ENCODE data around the gene SAPCD2.

The SAPCD2 gene

GRCh38 chr9:137082925-137083290 is 12.6 kb upstream of the SAPCD2 start:
- in situ Hi-C loops (cut with MboI; ENCODE audit: low sequenced_read_pairs), result no loop called here

- in situ Hi-C loops (cut with MboI; ENCODE audit: low sequenced_read_pairs), result no loop called here
Observed at GRCh38 chr9:137082222-137082924, 12.0 kb upstream of the SAPCD2 start.

- in situ Hi-C loops (cut with MboI; ENCODE audit: low sequenced_read_pairs), result no loop called here
Observed at GRCh38 chr9:137080260-137081122, 10.1 kb upstream of the SAPCD2 start.

GRCh38 chr9:137079401-137079787 is 9.0 kb upstream of the SAPCD2 start:
- in situ Hi-C loops (cut with MboI; ENCODE audit: low sequenced_read_pairs), result no loop called here

- in situ Hi-C loops (cut with MboI; ENCODE audit: low sequenced_read_pairs), result no loop called here
Observed at GRCh38 chr9:137078701-137079400, 8.5 kb upstream of the SAPCD2 start.

- in situ Hi-C loops (cut with MboI; ENCODE audit: low sequenced_read_pairs), result no loop called here
Observed at GRCh38 chr9:137077758-137078693, 7.7 kb upstream of the SAPCD2 start.

- in situ Hi-C loops (cut with MboI; ENCODE audit: low sequenced_read_pairs), result no loop called here
Observed at GRCh38 chr9:137077010-137077747, 6.8 kb upstream of the SAPCD2 start, which contains the start of gene UAP1L1. TSS of gene UAP1L1 (plus strand) at chr9:137077517. CDS start at chr9:137077533, 16 bp downstream.

- in situ Hi-C loops (cut with MboI; ENCODE audit: low sequenced_read_pairs), result no loop called here
Observed at GRCh38 chr9:137076636-137077009, 6.3 kb upstream of the SAPCD2 start.

- in situ Hi-C loops (cut with MboI; ENCODE audit: low sequenced_read_pairs), result no loop called here
Observed at GRCh38 chr9:137075275-137075775, 5.0 kb upstream of the SAPCD2 start.

- in situ Hi-C loops (cut with MboI; ENCODE audit: low sequenced_read_pairs), result no loop called here
Observed at GRCh38 chr9:137074657-137075274, 4.4 kb upstream of the SAPCD2 start.

GRCh38 chr9:137073992-137074399 is 3.6 kb upstream of the SAPCD2 start:
- in situ Hi-C loops (cut with MboI; ENCODE audit: low sequenced_read_pairs), result no loop called here

GRCh38 chr9:137071282-137071681 is 925 bp upstream of the SAPCD2 start:
- in situ Hi-C loops (cut with MboI; ENCODE audit: low sequenced_read_pairs), result no loop called here

GRCh38 chr9:137070906-137071275 is 534 bp upstream of the SAPCD2 start:
- in situ Hi-C loops (cut with MboI; ENCODE audit: low sequenced_read_pairs), result no loop called here

GRCh38 chr9:137069508-137070091 is 757 bp downstream of the SAPCD2 start:
- in situ Hi-C loops (cut with MboI; ENCODE audit: low sequenced_read_pairs), result no loop called here

GRCh38 chr9:137068539-137069507 is 1.5 kb downstream of the SAPCD2 start:
- in situ Hi-C loops (cut with MboI; ENCODE audit: low sequenced_read_pairs), result no loop called here

- in situ Hi-C loops (cut with MboI; ENCODE audit: low sequenced_read_pairs), result no loop called here
Observed at GRCh38 chr9:137067860-137068538, 2.4 kb downstream of the SAPCD2 start.
